ENCODE results near the gene RSPH4A. TPM values are rescaled to one million over a fixed set of nuclear protein-coding genes. Genes with fewer than 3 reads are reported as not detected.

Gene RSPH4A
- 0.52 and 0.59 TPM in 2 replicates for total RNA-seq (2021; fragmentation: NEBNext Ultra II Directional; extraction: Animal tissue kit (Norgen Biotek cat#: 25700))
- polyA plus RNA-seq (2011; rRNA removed): 0.14 and 0.38 TPM in 2 replicates
- polyA plus RNA-seq (2011; cell fraction: cytosol; rRNA removed): 0.19 TPM
- 0.29 TPM for polyA plus RNA-seq (2011; cell fraction: nucleus; rRNA removed)
- 0.29 to 0.58 TPM (median 0.45 TPM) in 4 replicates for polyA plus RNA-seq (2012, experiment 1 of 2)
- polyA plus RNA-seq (2012, experiment 2 of 2): not detected
- 0.34 TPM for polyA plus RNA-seq (2013, experiment 1 of 2)
- polyA plus RNA-seq (2013, experiment 2 of 2): 0.42 TPM
- polyA minus RNA-seq (2011; rRNA and poly(A)+ RNA removed): 0.44 and 0.59 TPM in 2 replicates
- 0.59 TPM for polyA minus RNA-seq (2011; cell fraction: cytosol; rRNA and poly(A)+ RNA removed)
- 2.5 TPM for polyA minus RNA-seq (2011; cell fraction: nucleus; rRNA and poly(A)+ RNA removed)
- long read RNA-seq, experiment 1, partial matches to known transcripts: 1 of 2 reads
- long read RNA-seq, experiment 1, other reads (novel, unspliced or antisense): 0 of 2 reads
- long read RNA-seq, experiment 2, partial matches to known transcripts: 1 of 1 reads
- long read RNA-seq, experiment 2, other reads (novel, unspliced or antisense): 0 of 1 reads

DNA sequence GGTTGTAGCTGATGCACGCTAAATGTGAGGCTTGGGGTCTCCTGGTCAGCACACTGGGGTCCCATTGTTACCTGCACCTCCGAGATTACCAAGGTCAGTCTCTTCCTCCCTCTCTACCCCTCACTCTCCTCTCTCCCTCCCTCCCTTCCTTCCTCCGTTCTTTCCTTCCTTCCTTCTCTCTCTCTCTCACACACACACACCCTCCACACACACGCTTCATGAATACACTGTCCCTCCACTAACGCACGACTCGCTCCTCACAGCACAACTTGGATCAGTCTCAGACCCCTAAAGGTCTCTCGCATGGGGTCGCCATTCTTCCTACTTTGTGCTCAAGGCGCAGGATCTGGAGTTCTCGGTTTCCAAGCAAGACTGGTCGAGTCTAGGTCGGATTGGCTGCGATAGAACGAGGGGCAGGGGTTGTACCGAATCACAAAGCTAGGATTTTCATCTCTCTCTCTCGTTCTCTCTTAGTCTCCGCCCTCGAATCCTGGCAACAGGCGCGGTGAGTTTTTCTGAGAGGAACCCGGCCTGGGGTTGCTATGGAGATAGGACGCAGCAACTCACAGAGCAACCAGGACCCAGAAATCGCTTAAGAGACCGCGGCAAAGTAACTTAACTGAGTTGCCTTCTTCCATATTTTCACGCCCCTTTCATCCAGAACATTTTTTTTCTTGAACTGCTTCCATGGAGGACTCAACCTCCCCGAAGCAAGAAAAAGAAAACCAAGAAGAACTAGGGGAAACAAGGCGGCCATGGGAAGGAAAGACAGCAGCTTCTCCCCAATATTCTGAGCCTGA is at the start of gene RSPH4A:
RSPH4A (plus strand) TSS at position 543 of the 800 bp plus-strand sequence; CDS start at position 688, 145 bp downstream.
- peak within 1 kb of the TSS; percentile 93; the same call in 1 of the 2 replicates for H4K8ac ChIP-seq (ENCODE audit: extremely low read depth, insufficient read depth, low read length)
- FAIRE-seq: peak; percentile 100
- H3K18ac ChIP-seq (ENCODE audit: extremely low read depth, low read length): peak within 1 kb of the TSS; percentile 98
- TF ChIP-seq EGR1 (IDR thresholded peaks at IDR 0.05; ENCODE audit: borderline replicate concordance, low read depth, low read length) (no peak), CEBPB (IDR thresholded peaks at IDR 0.05; ENCODE audit: low read depth, low read length) (no peak), TEAD4 (IDR thresholded peaks at IDR 0.05; ENCODE audit: low read depth, low read length) (no peak), POU5F1 (IDR thresholded peaks at IDR 0.05; ENCODE audit: low read depth, low read length) (no peak), BACH1 (IDR thresholded peaks at IDR 0.05; ENCODE audit: low read length) (no peak), HDAC2 (IDR thresholded peaks at IDR 0.05; ENCODE audit: borderline replicate concordance in 1 of 2, low read depth in 2 of 2, low read length in 2 of 2) (no peak), MAFK (IDR thresholded peaks at IDR 0.05; ENCODE audit: low read depth, low read length) (no peak)

More for the DNA sequence above, at the start of gene RSPH4A:
- H3K56ac ChIP-seq (replicated peaks; ENCODE audit: insufficient read length, low read depth, low read length): peak within 1 kb of the TSS; percentile 73
- peak within 1 kb of the TSS; percentile 90 for H4K5ac ChIP-seq (ENCODE audit: insufficient read length, low read depth, low read length)
- H2BK5ac ChIP-seq (ENCODE audit: low read depth, low read length): peak within 1 kb of the TSS; percentile 100
- ChIA-PET CTCF (ENCODE audit: partially characterized antibody) (interaction anchor here (0.5 to 2.2 kb wide), 8 partner anchors 10 to 349 kb away, joined by 3 to 6 read pairs (median 3); no protein-coding TSS in a partner anchor), POLR2A (ENCODE audit: partially characterized antibody) (interaction anchor here (0.6 to 2.9 kb wide), 25 partner anchors 8 to 605 kb away, joined by 3 to 25 read pairs (median 4); partner anchors contain the start of genes FAM162B, RWDD1, TSPYL1 and TSPYL4)
- no peak within 1 kb of the TSS for H2BK120ac ChIP-seq (replicated peaks; ENCODE audit: low read depth, low read length)
- H3K23ac ChIP-seq (ENCODE audit: insufficient read length): no peak within 1 kb of the TSS
- 0 out of 2 replicates have a peak within 1 kb of the TSS, but pooled peaks have one; percentile 97 for H2BK15ac ChIP-seq (ENCODE audit: low read length)
- H2AFZ ChIP-seq (ENCODE audit: low read length): peak within 1 kb of the TSS; percentile 97
- H3K4ac ChIP-seq (replicated peaks; ENCODE audit: insufficient read length, low read depth, low read length): no peak within 1 kb of the TSS
- no peaks in the 10 kb centered on the region for H3K79me2 ChIP-seq (ENCODE audit: control insufficient read depth in 1 of 2, insufficient read depth in 2 of 2, low read length in 2 of 2)
- peak within 1 kb of the TSS; percentile 70 for H4K91ac ChIP-seq (replicated peaks; ENCODE audit: insufficient read length, low read length)
- peak within 1 kb of the TSS; percentile 93 for H3K27ac ChIP-seq (ENCODE audit: low read depth, low read length)
- WGBS, 2 experiments (ENCODE audit: extremely low coverage in 1 of 2, insufficient coverage in 1 of 2, insufficient read length in 1 of 2, insufficient replicate concordance in 2 of 2, low coverage in 1 of 2, low lambda C conversion rate in 2 of 2, missing lambda C conversion rate in 1 of 2): 2% methylated on average over 29 of the region's 29 CpGs; no CpG with 5 or more reads in 1 of the 2 experiments
- H2BK20ac ChIP-seq (ENCODE audit: low read length): no peak within 1 kb of the TSS
- H3K14ac ChIP-seq (ENCODE audit: insufficient read length): no peak within 1 kb of the TSS
- peak within 1 kb of the TSS; percentile 70 to 100 (median 88) for H3K9ac ChIP-seq (replicated peaks in 1 of 4; ENCODE audit: extremely low read depth in 1 of 4, low read depth in 3 of 4, low read length in 3 of 4)
- H2BK12ac ChIP-seq (ENCODE audit: low read depth, low read length): peak within 1 kb of the TSS; percentile 100
- peaks cover 6% of the 10 kb centered on the region; the same call in 1 of the 2 replicates for H3K23me2 ChIP-seq (ENCODE audit: low read depth, low read length)
- H3K79me1 ChIP-seq (ENCODE audit: low read depth, low read length): no peaks in the 10 kb centered on the region
- H3K36me3 ChIP-seq (ENCODE audit: control insufficient read depth in 2 of 4, insufficient read depth in 4 of 4, low read length in 3 of 4): no peaks in the 10 kb centered on the region
- no peaks in the 10 kb centered on the region for H3K9me3 ChIP-seq (ENCODE audit: insufficient read depth in 2 of 2, low read depth in 1 of 2, low read length in 1 of 2)
- H3K4me1 ChIP-seq (replicated peaks in 1 of 4; ENCODE audit: control insufficient read depth in 3 of 4, insufficient read depth in 4 of 4, low read length in 3 of 4): peaks cover 0 to 4% (median under 1%) of the 10 kb centered on the region in 4 experiments; a peak in 5 of 7 replicates
- H3K27me3 ChIP-seq (replicated peaks in 1 of 4; ENCODE audit: control insufficient read depth in 3 of 4, extremely low read depth in 1 of 4, insufficient read depth in 3 of 4, low read length in 3 of 4): peaks cover 0 to 11% (median 4%) of the 10 kb centered on the region in 4 experiments; a peak in 5 of 7 replicates
- peak; percentile 84 for DNase-seq (ENCODE audit: low read depth in 1 of 2, low spot score in 2 of 2)
- H3K4me3 ChIP-seq (ENCODE audit: extremely low read depth in 1 of 4, insufficient read depth in 2 of 4, low read depth in 3 of 4, low read length in 4 of 4): peak within 1 kb of the TSS; percentile 62 to 91 (median 72)
- no peaks in the 10 kb centered on the region for H4K20me1 ChIP-seq (replicated peaks in 1 of 2; ENCODE audit: control insufficient read depth in 1 of 2, insufficient read depth in 2 of 2, low read length in 2 of 2)
- H2AK5ac ChIP-seq (ENCODE audit: low read depth, low read length): no peak within 1 kb of the TSS
- peak within 1 kb of the TSS; percentile 63 to 96 for H3K4me2 ChIP-seq (ENCODE audit: insufficient read depth in 1 of 2, low read depth in 2 of 2, low read length in 2 of 2)

Measured in H1 (cell line).